ENCODE data around the gene LMOD3. TPM values are rescaled to one million over a fixed set of nuclear protein-coding genes. Genes with fewer than 3 reads are reported as not detected.
A peak's percentile ranks its signal among the peaks of the same experiment; 100 is the strongest.

The LMOD3 gene
- polyA plus RNA-seq, 3 donors: not detected

- no peak overlapping the region for H3K4me3 ChIP-seq (replicated peaks in 1 of 3; ENCODE audit: low read depth in 2 of 3, low read length in 3 of 3)
- no peak overlapping the region for H3K9ac ChIP-seq (ENCODE audit: insufficient read depth, low read length, poor library complexity, severe bottlenecking)
- H2AFZ ChIP-seq (ENCODE audit: insufficient read depth, low read depth, low read length, poor library complexity, severe bottlenecking): peak overlapping the region; percentile 16
- peaks cover 13% of the 10 kb centered on the region for H4K20me1 ChIP-seq (ENCODE audit: insufficient read depth, low read length)
- H3K4me2 ChIP-seq (replicated peaks; ENCODE audit: extremely low read depth, low read length, poor library complexity, severe bottlenecking): no peak overlapping the region
- H3K4me1 ChIP-seq (ENCODE audit: control insufficient read depth in 1 of 2, insufficient read depth in 2 of 2, low read length in 2 of 2): peaks cover 8 to 13% of the 10 kb centered on the region in 2 donors
- peaks cover 10% of the 10 kb centered on the region for H3K79me2 ChIP-seq (ENCODE audit: insufficient read depth, low read length)
- Mint-ChIP-seq H3K36me3 (peaks cover 62 to 89% of the 10 kb centered on the region in 2 donors), H3K9me3 (no peaks in the 10 kb centered on the region), H3K27ac (peak overlapping the region; percentile 54 to 87 (median 63)), H3K4me1 (peaks cover 13% of the 10 kb centered on the region), H3K27me3 (ENCODE audit: low read depth in 3 of 3) (peaks cover 0 to 1% (median 0%) of the 10 kb centered on the region in 3 donors), H3K4me3 (no peak overlapping the region)
- no CpG with 5 or more reads among the region's 3 CpGs for WGBS (ENCODE audit: insufficient coverage)
- no peak for TF ChIP-seq CTCF (IDR thresholded peaks at IDR 0.05)
- no peaks in the 10 kb centered on the region for H3K27me3 ChIP-seq (ENCODE audit: control insufficient read depth in 2 of 2, insufficient read depth in 2 of 2, low read length in 2 of 2)
- peak overlapping the region in 1 of 2 donors; percentile 64 for H3K27ac ChIP-seq (ENCODE audit: low read depth in 1 of 2, low read length in 2 of 2)
- peak in 2 of 3 donors; percentile 14 to 18 for DNase-seq
- H3K36me3 ChIP-seq (replicated peaks in 1 of 2; ENCODE audit: control insufficient read depth in 1 of 2, insufficient read depth in 2 of 2, low read length in 2 of 2): peaks cover 82 to 99% of the 10 kb centered on the region in 2 donors
- intact Hi-C loops (cut with micrococcal nuclease): no loop called here
- H3K9me3 ChIP-seq (replicated peaks in 1 of 2; ENCODE audit: control insufficient read depth in 1 of 2, insufficient read depth in 1 of 2, low read length in 2 of 2): no peaks in the 10 kb centered on the region
Observed at GRCh38 chr3:69058180-69058946, 64.0 kb downstream of the LMOD3 start.

Other genes with a start within 250 kb of the LMOD3 start
- gene TAFA4, start 190.0 kb downstream of the LMOD3 start, polyA plus RNA-seq: not detected
- gene EOGT, start 108.9 kb downstream of the LMOD3 start, polyA plus RNA-seq: 1 to 10 TPM; 3.7 to 8.1 (median 5.0) TPM
- 10 to 100 TPM in 2 of 3 donors, 1 to 10 TPM in 1; 6.4 to 25.6 (median 23.1) TPM for gene TMF1, start 70.3 kb downstream of the LMOD3 start, polyA plus RNA-seq
- 10 to 100 TPM; 77.1 to 88.5 (median 81.7) TPM for gene UBA3, start 42.2 kb downstream of the LMOD3 start, polyA plus RNA-seq
- 100 to 1,000 TPM in 2 of 3 donors, 10 to 100 TPM in 1; 69.3 to 458 (median 430) TPM for gene ARL6IP5, start 37.7 kb downstream of the LMOD3 start, polyA plus RNA-seq